Effector CD4-positive, alpha-beta T cell (primary cell): ENCODE measurements around the gene ICAM5.
A peak's percentile ranks its signal among the peaks of the same experiment; 100 is the strongest.
"Not testable (repeated sequence)": the region's sequence is repeated elsewhere in the genome, so short reads cannot be mapped to it uniquely, and the experiment has no call there.

Source experiments
- DNase-seq: peaks from one replicate; pipeline ENCODE4 v3.0.0-alpha.2; 2020

ICAM5 gene

DNA sequence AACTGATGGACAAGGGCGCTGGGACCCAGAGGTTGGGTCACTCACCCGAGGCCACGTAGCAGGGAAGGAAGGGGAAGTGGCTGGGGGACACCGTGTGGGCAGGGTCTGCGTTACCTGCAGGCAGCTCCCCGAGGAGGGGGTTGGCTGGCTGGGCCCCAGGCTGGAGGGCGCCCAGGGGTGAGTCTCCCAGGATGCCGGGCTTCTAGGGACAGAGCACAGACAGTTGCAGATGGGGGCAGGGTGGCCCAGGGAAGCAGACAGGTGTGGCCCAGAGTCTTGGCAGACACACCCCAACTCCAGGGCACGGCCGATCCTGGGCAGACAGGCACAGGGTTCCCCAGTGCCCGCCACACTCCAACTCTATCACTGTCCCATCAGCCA is 31.7 kb downstream of the ICAM5 start:
- DNase-seq: no peak

DNA sequence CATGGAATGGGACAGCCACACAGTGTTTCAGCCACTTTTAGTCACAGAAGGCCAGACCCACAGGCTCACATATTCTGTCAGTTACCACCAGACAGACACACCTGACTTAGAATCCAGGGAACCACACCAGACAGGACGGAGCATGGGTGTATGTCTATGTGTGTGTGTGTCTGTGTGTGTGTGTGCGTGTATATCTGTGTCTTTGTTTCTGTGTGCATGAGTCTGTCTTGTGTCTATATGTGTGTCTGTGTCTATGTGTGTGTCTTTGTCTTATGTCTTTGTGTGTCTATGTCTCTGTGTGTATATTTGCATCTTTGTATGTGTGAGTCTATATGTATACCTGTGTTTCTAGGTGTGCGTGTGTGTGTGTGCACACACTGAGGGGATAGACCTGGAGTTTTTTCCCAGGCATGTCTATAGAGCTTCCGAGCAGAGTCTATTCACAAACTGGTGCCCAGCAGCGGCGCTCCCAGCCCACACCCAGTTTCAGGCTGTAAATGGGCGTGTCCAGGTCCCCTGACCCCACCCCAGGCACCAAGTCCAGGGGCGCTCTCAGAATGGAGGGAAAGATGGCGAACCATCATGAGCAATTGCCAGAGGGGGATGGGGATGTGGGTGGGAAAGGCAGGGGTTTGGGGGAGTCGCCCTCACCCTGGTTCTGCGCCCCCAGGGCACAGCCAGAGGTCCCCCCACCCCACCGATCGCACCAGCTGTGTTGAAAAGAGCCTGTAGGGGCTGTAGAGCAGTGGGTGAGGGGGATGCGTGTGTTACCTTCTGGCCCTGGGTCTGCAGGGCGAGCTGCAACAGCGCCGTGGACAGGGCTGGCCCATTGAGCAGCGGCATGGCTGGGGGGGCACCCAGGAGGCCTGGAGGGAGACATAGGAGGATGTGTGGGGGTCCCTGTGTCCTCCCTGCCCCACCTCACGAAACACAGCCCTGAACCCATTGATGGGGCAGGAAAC is 32.4 kb downstream of the ICAM5 start:
- DNase-seq: no peak

DNA sequence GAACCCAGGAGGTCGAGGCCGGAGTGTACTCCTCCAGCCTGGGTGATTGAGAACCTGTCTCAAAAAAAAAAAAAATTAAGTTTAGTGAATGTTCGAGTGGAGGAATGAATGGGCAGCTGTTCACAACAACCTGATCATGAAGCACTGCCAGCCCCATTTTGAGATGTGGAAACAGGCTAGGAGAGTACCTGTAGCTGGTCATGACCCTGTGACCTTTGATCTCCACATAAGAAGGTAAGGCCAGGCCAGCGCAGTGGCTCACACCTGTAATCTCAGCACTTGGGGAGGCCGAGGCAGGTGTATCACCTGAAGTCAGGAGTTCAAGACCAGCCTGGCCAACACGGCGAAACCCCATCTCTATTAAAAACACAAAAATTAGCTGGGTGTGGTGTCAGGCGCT is 36.0 kb downstream of the ICAM5 start:
- DNase-seq: no peak

DNA sequence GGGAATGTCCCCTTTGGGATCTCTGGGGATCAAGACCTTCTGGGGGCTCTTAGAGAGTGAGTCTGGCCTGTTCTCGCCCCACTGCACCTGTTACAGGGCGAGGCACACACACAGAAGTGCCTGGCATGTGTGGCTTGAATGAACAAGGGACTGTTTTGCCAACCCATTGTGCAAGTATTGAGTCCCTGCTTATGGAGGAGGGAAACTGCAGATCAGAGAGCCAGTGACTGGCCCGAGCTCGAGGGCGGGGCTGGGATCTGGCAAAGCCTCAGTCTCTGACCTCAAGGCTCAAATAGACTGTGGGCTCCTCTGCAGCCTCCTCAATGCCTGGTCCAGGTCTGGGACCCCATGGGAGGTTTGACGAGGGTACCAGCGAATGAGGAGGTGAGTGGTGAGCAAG is 38.0 kb downstream of the ICAM5 start:
- DNase-seq: no peak

DNA sequence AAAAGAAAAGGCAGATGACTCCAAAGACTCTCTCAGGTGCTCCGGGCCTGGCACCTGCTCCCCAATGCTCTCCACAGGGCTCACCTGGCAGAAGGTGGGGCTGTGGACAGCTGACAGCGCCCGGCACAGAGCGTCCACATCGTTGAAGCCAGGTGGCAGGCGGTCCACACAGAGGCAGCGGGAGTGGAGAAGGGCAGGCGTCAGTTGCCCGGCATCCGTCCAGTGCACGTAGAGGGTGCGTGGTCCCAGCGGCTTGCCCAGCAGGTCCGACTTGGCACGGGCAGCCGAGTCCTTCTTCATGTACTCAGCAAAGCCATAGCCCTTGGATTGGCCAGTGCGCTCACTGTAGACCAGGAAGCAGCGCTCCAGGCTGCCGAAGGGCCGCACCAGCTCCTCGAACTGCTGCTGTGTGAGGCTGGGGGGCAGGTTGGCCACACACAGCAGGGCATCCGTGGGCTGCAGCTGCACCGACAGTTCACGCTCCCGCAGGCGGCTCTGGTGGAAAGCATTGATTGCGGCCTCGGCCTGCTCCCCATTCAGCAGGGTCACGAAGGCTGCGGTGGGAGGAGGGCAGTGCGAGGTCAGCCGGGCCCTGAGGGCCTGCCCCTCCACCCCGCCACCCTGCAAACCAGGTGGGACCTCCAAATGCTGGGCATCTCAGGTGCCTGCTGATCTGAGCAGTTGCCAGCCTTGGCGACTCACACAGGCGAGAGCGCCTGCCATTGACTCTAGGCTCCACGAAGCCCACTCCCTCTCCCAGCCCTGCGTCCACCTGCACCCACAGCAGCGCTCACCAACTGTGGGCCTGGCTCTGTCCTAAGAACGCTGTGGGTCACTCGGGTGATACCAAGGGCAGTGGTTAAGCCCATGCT is 39.0 kb downstream of the ICAM5 start:
- no peak for DNase-seq

DNA sequence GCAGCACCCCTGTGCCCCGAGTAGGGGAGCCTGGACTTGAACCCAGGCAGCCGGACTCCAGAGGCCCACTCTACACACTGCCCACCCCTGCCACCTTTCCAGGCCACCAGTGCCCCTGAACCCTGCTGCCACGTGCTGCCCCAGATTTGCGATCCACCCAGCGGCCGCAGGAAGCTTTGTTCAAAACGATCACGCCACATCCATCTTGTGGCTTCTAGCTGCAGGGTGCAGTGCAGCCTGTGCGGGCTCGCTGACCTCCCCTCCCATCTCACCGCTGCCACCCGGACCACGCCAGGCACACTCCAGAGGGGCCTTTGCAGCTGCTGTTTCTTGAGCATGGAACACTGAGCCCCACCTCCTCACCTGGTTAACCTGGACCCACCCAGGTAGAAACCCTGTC is 39.8 kb downstream of the ICAM5 start:
- DNase-seq: no peak

DNA sequence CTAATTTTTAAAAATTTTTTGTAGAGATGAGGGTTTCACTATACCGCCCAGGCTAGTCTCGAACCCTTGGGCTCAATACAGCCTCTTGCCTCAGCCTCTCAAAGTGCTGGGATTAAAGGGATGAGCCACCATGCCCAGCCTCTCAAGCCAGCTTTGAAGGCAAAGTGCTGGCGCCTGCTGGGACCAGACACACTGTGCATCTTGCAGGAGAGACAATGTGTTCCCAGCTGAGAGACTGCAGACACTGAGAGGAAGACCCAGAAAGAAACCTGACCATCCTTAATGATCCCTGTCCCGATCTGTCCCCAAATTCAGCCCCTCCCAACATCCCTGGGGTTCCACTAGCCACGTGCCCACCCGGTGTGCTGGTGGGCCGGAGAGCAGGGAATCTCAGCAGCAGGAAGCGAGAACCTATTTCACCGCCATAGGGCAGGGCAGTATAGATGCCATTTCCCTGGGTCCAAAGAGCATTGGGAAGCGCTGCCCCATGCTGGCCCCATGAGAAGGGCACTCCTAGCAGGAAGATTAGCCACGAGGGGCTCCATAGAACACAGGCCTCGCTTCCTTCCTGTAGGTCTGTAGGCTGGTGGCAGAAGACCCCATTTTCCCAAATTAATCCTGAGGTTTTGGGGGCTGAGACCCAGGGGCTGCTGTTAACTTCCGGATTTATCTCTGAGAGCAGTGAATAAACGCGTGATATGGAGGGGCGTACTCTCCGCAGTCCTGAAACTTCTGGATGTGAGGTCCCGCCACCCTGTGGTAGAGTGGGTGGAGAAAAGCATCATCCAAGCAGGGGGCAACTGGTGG is 42.6 kb downstream of the ICAM5 start:
- no peak for DNase-seq

DNA sequence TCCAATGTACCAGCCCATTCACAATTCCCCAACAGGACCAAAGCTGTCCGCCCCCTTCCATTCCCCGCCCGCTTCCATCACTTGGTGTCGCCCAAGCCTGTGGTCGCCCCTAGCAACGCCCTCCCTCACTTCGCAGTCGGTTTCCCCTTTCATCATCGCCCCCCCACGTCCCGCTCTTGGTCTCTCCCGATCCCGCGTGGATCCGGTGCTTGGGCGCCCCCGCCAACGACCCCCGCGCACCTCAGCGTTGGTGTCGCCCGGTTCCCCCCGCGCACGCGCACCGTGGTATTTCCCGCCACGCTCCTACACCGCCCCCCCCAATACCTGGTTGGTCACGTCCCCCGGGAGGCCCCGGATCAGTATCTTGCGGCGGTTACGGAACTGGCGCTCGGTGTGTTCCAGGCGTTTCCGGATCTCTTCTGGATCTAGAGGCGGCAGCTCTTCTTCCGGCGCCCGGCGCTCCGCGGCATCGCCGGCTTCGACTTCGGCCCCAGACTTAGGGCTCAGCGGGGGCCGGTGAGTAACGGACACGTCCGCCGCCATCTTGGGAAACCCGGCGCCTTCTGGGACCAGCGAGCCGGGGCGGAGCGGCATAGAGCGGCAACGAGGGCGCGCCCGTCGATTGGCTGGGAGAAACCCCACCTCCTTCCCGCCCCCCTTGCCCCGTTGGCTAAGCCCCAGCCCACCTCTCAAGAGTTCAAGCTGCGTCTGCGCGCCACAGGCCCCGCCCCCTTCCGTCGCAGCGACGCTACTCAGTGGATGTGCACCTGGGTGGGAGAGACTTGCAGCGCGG is 43.4 kb downstream of the ICAM5 start, which contains the start of gene RAVER1:
RAVER1 (minus strand) TSS at position 565 of the 793 bp plus-strand sequence; CDS start at position 543, 22 bp downstream.
- peak; percentile 96 for DNase-seq

DNA sequence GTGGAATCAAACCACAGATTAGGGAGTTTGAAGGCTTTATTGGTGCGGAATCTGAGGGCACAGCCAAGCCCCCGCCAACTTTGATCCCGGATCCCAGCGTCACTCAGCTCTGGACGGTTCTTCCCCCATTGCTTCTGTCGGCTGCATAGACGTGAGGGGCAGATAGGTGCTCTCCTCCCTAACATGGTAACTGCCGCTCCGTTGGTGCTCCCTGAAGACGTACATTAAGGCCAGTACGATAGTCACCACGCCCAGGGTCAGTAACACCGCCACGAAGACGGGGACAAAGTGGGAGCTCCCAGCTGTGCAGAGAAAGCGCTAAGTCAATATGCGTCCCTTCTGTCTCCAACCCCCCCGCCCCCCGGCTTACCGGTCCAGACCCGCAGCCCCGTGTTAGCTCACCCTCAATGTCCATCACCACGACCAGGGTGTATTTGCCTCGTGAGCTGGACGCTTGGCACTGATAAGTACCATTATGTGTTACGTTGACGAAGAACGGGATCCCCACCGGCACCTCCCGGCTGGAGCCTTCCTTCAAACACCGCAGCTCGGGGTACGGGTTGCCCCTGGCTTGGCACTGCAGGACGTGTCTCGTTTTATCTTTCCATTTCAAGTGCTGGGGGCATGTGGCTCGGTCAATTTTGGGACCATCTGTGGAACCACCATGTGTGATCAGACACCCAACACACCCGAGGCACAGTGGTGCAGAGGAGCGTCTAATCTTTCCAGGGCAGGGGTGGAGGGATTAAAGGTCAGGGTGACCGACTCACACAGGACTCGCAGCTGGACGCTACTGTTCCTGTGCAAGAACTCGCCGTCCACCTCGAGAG is 44.2 kb downstream of the ICAM5 start:
- no peak for DNase-seq

DNA sequence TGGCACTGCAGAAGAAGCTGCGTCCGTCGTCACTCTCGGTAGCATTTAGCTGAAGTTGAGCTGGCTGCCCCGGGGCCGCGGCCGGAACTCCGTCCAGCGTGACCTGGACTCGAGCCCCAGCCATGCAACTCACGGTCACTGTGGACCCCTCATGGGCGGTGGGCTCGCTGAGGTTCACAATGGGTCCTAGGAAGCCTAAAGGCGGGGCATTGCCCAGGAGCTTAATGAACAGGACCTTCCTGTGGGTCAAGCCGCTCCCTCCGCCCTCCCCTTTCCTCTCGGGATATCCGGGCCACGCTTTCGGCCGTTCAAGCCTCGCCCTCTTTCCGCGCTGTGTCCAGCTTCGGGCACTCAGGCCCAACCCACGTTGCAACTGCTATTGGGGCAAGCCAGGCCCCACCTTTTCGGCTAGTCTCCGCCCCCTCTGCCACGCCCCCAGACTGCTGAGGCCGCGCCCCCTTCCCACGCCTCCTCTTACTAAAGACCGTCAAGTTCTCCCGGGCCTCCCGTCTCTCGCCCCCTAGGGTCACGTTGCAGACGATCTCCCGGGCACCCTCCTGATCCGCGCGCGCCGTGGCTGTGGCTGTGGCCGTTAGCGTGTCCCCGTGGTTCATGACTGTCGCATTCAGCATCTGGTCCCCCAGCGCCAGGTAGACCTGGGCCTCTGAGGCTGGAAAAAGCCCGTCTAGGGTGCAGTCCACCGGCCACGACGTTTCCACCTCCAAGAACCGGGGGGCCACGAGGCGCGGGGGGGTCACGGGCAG is 45.0 kb downstream of the ICAM5 start:
- no peak for DNase-seq

DNA sequence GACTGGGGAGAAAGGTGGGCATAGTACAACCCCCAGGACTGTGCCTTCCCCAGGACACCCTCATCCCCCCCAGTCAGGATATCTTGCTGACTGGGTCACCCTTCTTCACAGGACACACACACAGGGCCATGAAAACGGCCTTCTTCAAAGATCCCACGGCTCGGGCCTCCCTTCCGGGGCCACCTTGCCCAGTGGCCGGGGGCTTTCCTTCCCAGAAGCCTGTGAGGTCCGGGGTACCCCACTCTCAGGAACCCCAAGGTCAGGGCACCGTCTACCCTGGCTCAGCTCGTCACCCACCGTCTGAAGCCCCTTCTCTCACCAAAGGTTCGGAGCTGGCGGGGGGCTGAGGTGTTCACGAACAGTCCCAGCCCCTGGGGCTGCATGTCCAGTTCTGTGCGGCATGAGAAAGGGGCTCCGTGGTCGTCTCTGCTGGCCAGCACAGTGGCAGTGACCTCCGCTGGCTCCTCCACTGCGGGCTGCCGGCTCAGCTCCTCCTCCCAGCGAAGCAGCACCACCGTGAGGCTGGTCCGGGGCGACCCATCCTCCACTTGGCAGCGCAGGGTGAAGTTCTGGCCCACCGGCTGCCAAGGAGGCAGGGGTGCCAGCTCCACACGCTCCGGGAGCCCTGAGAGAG is 45.7 kb downstream of the ICAM5 start:
- no peak for DNase-seq

DNA sequence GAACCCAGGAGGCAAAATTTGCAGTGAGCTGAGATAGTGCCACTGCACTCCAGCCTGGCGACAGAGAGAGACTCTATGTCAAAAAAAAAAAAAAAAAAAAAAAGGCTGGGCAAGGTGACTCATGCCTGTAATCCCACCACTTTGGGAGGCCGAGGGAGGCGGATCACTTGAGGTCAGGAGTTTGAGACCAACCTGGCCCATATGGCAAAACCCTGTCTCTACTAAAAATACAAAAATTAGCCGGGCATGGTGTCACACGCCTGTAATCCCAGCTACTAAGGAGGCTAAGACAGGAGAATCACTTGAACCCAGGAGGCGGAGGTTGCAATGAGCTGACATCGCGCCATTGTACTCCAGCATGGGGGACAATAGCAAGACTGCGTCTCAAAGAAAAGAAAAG is 47.0 kb downstream of the ICAM5 start:
- DNase-seq: not testable (repeated sequence)

DNA sequence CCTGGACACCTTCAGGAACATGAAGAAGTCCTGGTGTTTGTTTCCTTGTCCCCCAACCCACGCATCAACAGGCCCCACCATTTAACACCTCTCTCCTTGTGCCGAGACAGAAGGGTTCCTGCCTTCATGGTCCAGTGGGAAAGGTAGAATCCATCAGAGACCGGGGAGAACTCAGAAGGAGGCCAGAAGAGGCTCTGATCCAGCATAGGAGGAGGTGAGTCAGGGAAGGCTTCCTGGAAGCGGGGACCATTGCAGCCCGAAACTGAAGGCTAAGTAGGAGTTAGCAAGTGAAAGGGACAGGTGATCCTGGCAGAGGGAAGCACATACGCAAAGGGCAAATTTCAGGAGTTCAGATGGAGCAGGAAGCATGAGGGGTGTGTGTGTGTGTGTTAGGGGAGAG is 49.2 kb downstream of the ICAM5 start:
- no peak for DNase-seq

DNA sequence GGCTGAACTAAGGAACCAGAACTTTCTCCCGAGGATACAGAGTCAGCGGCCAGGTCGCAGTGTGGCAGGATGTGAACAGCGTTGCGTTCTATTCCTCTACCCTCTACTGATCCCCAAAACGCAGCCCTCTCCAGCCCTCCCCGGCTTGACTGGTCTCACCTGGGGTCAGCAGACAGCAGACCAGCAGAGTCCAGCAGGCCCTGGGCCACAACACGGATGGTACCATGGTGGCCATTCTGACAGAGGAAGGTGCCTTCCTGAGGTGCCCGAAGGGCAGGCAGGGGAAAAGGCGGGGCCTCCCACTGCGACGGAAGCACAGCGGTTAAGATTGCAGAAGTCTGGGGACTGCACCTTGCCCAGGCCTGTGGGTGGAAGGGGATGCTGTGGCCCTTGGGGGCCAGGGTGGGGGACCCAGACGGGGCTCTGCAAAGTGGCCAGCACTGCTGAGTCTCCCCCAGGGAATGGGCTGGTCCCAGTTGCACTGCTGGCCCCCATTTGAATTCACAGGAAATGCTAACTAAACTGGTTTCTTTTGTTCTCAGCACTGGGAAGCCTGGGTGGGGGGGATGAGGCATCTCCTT is 49.7 kb downstream of the ICAM5 start, which contains the start of gene ICAM3:
ICAM3 (minus strand) TSS at position 245 of the 581 bp plus-strand sequence; CDS start at position 235, 10 bp downstream.
- DNase-seq: peak; percentile 37

DNA sequence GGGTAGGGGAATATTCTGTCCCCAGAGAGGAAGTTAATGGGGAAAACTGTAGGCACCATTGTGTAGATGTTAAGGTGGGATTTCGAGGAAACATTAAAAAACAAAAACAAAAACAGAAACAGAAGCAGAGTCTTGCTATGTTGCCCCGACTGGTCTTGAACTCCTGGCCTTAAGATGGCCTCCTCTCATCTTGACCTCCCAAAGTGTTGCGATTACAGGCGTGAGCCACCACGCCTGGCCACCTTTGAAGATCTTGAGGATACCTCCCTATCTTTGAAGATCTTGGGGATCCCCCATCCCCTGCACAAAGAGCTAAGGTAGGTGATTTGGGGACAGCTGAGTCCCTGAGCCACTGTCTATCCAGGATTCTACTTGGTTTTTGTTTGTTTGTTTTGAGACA is 50.2 kb downstream of the ICAM5 start:
- DNase-seq: no peak

DNA sequence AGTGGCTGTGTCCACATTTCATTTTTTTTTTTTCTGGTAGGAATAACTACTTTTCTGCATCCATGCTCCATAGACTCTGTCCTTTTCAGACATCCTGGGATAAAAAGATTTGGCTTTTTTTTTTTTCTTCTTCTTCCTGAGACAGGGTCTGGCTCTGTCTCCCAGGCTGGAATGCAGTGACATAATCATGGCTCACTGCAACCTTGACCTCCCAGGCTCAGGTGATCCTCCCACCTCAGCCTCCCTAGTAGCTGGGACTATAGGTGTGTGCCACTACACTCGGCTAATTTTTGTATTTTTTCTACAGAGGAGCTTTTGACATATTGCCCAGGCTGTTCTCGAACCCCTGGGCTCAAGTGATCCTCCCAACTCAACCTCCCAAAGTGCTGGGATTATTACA is 53.7 kb downstream of the ICAM5 start:
- no peak for DNase-seq

DNA sequence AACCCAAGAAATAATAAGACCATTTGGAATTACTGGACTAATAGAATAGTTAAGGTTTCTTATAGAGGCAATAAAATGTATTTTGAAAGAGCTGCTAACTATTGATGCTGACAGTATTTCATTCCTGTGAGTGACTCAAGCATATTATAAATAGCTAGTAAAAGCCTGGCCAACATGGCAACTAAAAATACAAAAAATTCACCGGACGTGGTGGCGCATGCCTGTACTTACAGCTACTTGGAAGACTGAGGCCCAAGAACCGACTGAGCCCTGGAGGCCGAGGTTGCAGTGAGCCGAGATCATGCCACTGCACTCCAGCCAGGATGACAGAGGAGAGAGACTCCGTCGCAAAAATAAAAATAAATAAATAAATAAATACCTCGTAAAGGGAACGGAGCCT is 55.0 kb downstream of the ICAM5 start:
- no peak for DNase-seq
